Endodermal cell (in vitro differentiated cells): ENCODE results near the gene LAMC2. TPM values are rescaled to one million over a fixed set of nuclear protein-coding genes. Genes with fewer than 3 reads are reported as not detected.

Source experiments
- DNase-seq: peaks from one replicate; pipeline ENCODE4 v3.0.0-alpha.2; 2017
- H3K27ac ChIP-seq: 2 replicates; pipeline ENCODE4 v1.5.1; 2013; ENCODE audit warnings: mild to moderate bottlenecking, low read depth, low read length, moderate library complexity
- H3K27me3 ChIP-seq: 2 replicates; pipeline ENCODE4 v1.6.1; 2013; ENCODE audit warnings: mild to moderate bottlenecking, low read length, moderate library complexity; ENCODE audit not compliant: insufficient read depth, control insufficient read depth, poor library complexity, severe bottlenecking
- H3K36me3 ChIP-seq: 2 replicates; pipeline ENCODE4 v1.7.0; 2013; ENCODE audit warnings: mild to moderate bottlenecking, low read length, moderate library complexity; ENCODE audit not compliant: control insufficient read depth, insufficient read depth
- H3K4me1 ChIP-seq: one replicate; pipeline ENCODE4 v1.7.0; 2013; ENCODE audit warnings: low read length; ENCODE audit not compliant: control insufficient read depth, insufficient read depth
- H3K4me3 ChIP-seq: 2 replicates; pipeline ENCODE4 v1.5.1; 2013; ENCODE audit warnings: mild to moderate bottlenecking, low read length, moderate library complexity
- H3K9ac ChIP-seq: 2 replicates; pipeline ENCODE4 v1.6.1; 2013; ENCODE audit warnings: mild to moderate bottlenecking, low read length, moderate library complexity; ENCODE audit not compliant: poor library complexity, severe bottlenecking; ENCODE audit errors: extremely low read depth
- H3K9me3 ChIP-seq: 2 replicates; pipeline ENCODE4 v1.6.1; 2013; ENCODE audit warnings: mild to moderate bottlenecking, low read length, moderate library complexity; ENCODE audit not compliant: control insufficient read depth
- H3K27ac Mint-ChIP-seq: 2 replicates; pipeline ENCODE4 v1.8.0; 2020; ENCODE audit warnings: mixed read lengths
- H3K27me3 Mint-ChIP-seq: 2 replicates; pipeline ENCODE4 v1.8.0; 2021; ENCODE audit warnings: mild to moderate bottlenecking, mixed read lengths; ENCODE audit not compliant: insufficient read depth
- H3K36me3 Mint-ChIP-seq: 2 replicates; pipeline ENCODE4 v1.8.0; 2020; ENCODE audit warnings: low read depth, mixed read lengths
- H3K4me1 Mint-ChIP-seq: 2 replicates; pipeline ENCODE4 v1.8.0; 2020; ENCODE audit warnings: mixed read lengths
- H3K4me3 Mint-ChIP-seq: 2 replicates; pipeline ENCODE4 v1.8.0; 2020; ENCODE audit warnings: mild to moderate bottlenecking, moderate library complexity, mixed read lengths
- H3K9me3 Mint-ChIP-seq: 2 replicates; pipeline ENCODE4 v1.8.0; 2020; ENCODE audit warnings: mild to moderate bottlenecking, mixed read lengths
- CTCF ChIP-seq: fragments of 200-600 bp; sonication (generic); conservative IDR thresholded peaks from 2 replicates; pipeline ENCODE4 v1.5.0; 2021; ENCODE audit warnings: antibody characterized with exemption, mild to moderate bottlenecking
- WGBS, 2 experiments: methylation state at CpG; one replicate each; pipeline versions ENCODE4 v1.1.5 to v1.1.7; 2013; ENCODE audit warnings: missing lambda C conversion rate in 2 of 2, mixed read lengths in 1 of 2; ENCODE audit not compliant: insufficient coverage in 1 of 2, insufficient read length in 1 of 2; 5-methylcytosine and 5-hydroxymethylcytosine counted together
- total RNA-seq, 2 donors: library from RNA; stranded (reverse); fragmentation: NEBNext Ultra II Directional in 1 of 2; extraction: Animal tissue kit (Norgen Biotek cat#: 25700) in 1 of 2; gene quantifications; 2 replicates in 1 of 2; 3 replicates in 1 of 2; pipeline ENCODE4 v1.2.1, GENCODE V29; 2021

LAMC2 gene
- total RNA-seq, 2 donors from 2014 or later = 2.8 to 4.8 TPM

- WGBS, 2 experiments = 87 to 93% methylated on average over 3 of the region's 3 CpGs
- Histone ChIP-seq H3K27ac (no peak overlapping the region), H3K9me3 (no peaks in the 10 kb centered on the region), H3K4me3 (no peak overlapping the region), H3K9ac (no peak overlapping the region), H3K36me3 (no peaks in the 10 kb centered on the region), H3K27me3 (no peaks in the 10 kb centered on the region), H3K4me1 (peaks cover 2% of the 10 kb centered on the region)
- peaks cover 5% of the 10 kb centered on the region for H3K4me1 Mint-ChIP-seq
- no peak overlapping the region for H3K27ac Mint-ChIP-seq
- DNase-seq = no peak
- H3K27me3 Mint-ChIP-seq = peaks cover 2% of the 10 kb centered on the region
- H3K36me3 Mint-ChIP-seq = no peaks in the 10 kb centered on the region
- no peak for TF ChIP-seq CTCF
- H3K9me3 Mint-ChIP-seq = no peaks in the 10 kb centered on the region
- H3K4me3 Mint-ChIP-seq = no peak overlapping the region
Measured at GRCh38 chr1:183161391-183161790, 24.7 kb upstream of the LAMC2 start.

DNA sequence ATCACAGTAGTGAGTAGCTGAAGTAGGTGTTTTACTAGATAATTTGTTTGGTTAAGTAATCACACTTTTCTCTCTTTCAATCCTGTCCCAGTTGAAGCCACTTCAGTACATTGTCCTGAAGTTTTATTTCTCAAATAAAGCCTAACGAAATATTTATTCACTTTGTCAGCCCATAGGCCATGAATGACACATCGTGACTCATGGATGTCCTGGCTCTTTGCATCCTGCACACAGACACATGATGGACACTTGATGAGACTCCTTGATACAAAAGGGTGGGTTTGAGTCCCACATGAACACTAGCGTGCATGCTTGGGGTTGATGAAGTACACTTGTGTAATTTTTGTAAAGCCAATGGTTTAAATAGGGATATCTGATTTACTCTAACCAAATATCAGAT lies 22.7 kb upstream of the LAMC2 start:
- no peak overlapping the region for H3K27ac Mint-ChIP-seq
- no peaks in the 10 kb centered on the region for H3K36me3 Mint-ChIP-seq
- Histone ChIP-seq H3K27ac (no peak overlapping the region), H3K27me3 (no peaks in the 10 kb centered on the region), H3K36me3 (no peaks in the 10 kb centered on the region), H3K4me1 (peaks cover 2% of the 10 kb centered on the region), H3K4me3 (no peak overlapping the region), H3K9me3 (no peaks in the 10 kb centered on the region), H3K9ac (no peak overlapping the region)
- H3K27me3 Mint-ChIP-seq = peaks cover 2% of the 10 kb centered on the region
- H3K4me1 Mint-ChIP-seq = peaks cover 5% of the 10 kb centered on the region
- 89 to 100% methylated on average over 2 to 3 of the region's 3 CpGs for WGBS, 2 experiments
- no peaks in the 10 kb centered on the region for H3K9me3 Mint-ChIP-seq
- no peak for TF ChIP-seq CTCF
- no peak overlapping the region for H3K4me3 Mint-ChIP-seq
- DNase-seq = no peak

- peaks cover 2% of the 10 kb centered on the region for H3K4me1 Mint-ChIP-seq
- TF ChIP-seq CTCF = no peak
- 51% methylated on average over 1 of the region's 1 CpG; no CpG with 5 or more reads in 1 of the 2 experiments for WGBS, 2 experiments
- Histone ChIP-seq H3K27ac (no peak overlapping the region), H3K4me1 (peaks cover 2% of the 10 kb centered on the region), H3K9ac (no peak overlapping the region), H3K36me3 (no peaks in the 10 kb centered on the region), H3K27me3 (no peaks in the 10 kb centered on the region), H3K9me3 (no peaks in the 10 kb centered on the region), H3K4me3 (no peak overlapping the region)
- H3K27ac Mint-ChIP-seq = peak overlapping the region; percentile 62
- peak; percentile 87 for DNase-seq
- H3K4me3 Mint-ChIP-seq = no peak overlapping the region
- H3K36me3 Mint-ChIP-seq = no peaks in the 10 kb centered on the region
- no peaks in the 10 kb centered on the region for H3K27me3 Mint-ChIP-seq
- H3K9me3 Mint-ChIP-seq = no peaks in the 10 kb centered on the region
Measured at GRCh38 chr1:183164340-183164739, 21.7 kb upstream of the LAMC2 start.
